Neural progenitor cell (in vitro differentiated cells): ENCODE results near the gene PTH2. TPM values are rescaled to one million over a fixed set of nuclear protein-coding genes. Genes with fewer than 3 reads are reported as not detected.

ENCODE experiments used
- DNase-seq: peaks from one replicate; pipeline ENCODE4 v3.0.0-alpha.2; 2016; ENCODE audit warnings: low spot score
- H2AFZ ChIP-seq: fragments of 200-600 bp; sonication (generic); replicated peaks from 2 replicates; pipeline ENCODE4 v1.6.1; 2016; ENCODE audit warnings: antibody characterized with exemption
- H3F3A ChIP-seq: fragments of 200-600 bp; sonication (generic); 2 replicates; pipeline ENCODE4 v1.6.1; 2016; ENCODE audit warnings: antibody characterized with exemption, low read depth
- H3K27ac ChIP-seq: fragments of 200-600 bp; sonication (generic); 2 replicates; pipeline ENCODE4 v1.5.1; 2016; ENCODE audit warnings: mild to moderate bottlenecking
- H3K27me3 ChIP-seq: fragments of 200-600 bp; sonication (generic); 2 replicates; pipeline ENCODE4 v1.6.1; 2016; ENCODE audit warnings: mild to moderate bottlenecking, moderate library complexity
- H3K36me3 ChIP-seq: fragments of 200-600 bp; sonication (generic); 2 replicates; pipeline ENCODE4 v1.5.1; 2016
- H3K4me1 ChIP-seq: fragments of 200-600 bp; sonication (generic); 2 replicates; pipeline ENCODE4 v1.6.1; 2016; ENCODE audit warnings: mixed run types
- H3K4me2 ChIP-seq: fragments of 200-600 bp; sonication (generic); 2 replicates; pipeline ENCODE4 v1.6.1; 2016
- H3K4me3 ChIP-seq: fragments of 200-600 bp; sonication (generic); 2 replicates; pipeline ENCODE4 v1.5.1; 2016
- H3K79me2 ChIP-seq: fragments of 200-600 bp; sonication (generic); 2 replicates; pipeline ENCODE4 v1.6.1; 2016; ENCODE audit warnings: low read depth
- H3K9ac ChIP-seq: fragments of 200-600 bp; sonication (generic); 2 replicates; pipeline ENCODE4 v1.6.1; 2016
- H3K9me3 ChIP-seq: fragments of 200-600 bp; sonication (generic); 2 replicates; pipeline ENCODE4 v1.5.1; 2016; ENCODE audit warnings: low read depth
- H4K20me1 ChIP-seq: fragments of 200-600 bp; sonication (generic); 2 replicates; pipeline ENCODE4 v1.6.1; 2016; ENCODE audit warnings: low read depth
- H3K27ac Mint-ChIP-seq: 3 replicates; pipeline ENCODE4 v1.8.0; 2021; ENCODE audit warnings: mixed read lengths
- H3K27me3 Mint-ChIP-seq: 2 replicates; pipeline ENCODE4 v1.8.0; 2022; ENCODE audit warnings: low read depth, mild to moderate bottlenecking, inconsistent platforms, moderate library complexity, mixed read lengths; ENCODE audit not compliant: insufficient read depth
- H3K36me3 Mint-ChIP-seq: 3 replicates; pipeline ENCODE4 v1.8.0; 2021; ENCODE audit warnings: mixed read lengths
- H3K4me1 Mint-ChIP-seq: 3 replicates; pipeline ENCODE4 v1.8.0; 2021; ENCODE audit warnings: mixed read lengths
- H3K4me3 Mint-ChIP-seq: 3 replicates; pipeline ENCODE4 v1.8.0; 2021; ENCODE audit warnings: mild to moderate bottlenecking, moderate library complexity, mixed read lengths
- H3K9me3 Mint-ChIP-seq: 3 replicates; pipeline ENCODE4 v1.8.0; 2020; ENCODE audit warnings: mixed read lengths
- EZH2 ChIP-seq: fragments of 200-600 bp; sonication (generic); IDR thresholded peaks from 2 replicates; pipeline ENCODE4 v1.6.1; 2017; ENCODE audit warnings: antibody characterized with exemption, mild to moderate bottlenecking, moderate library complexity
- EZH2phosphoT487 ChIP-seq: fragments of 200-600 bp; sonication (generic); IDR thresholded peaks from 2 replicates; pipeline ENCODE4 v1.6.1; 2017; ENCODE audit warnings: antibody characterized with exemption
- total RNA-seq: library from RNA; depleted of rRNA; stranded (reverse); fragments of >200 nt; gene quantifications from 2 replicates; pipeline ENCODE4 v1.2.3, GENCODE V29; 2015; ENCODE audit warnings: low replicate concordance
- TF ChIP-seq, protein P1 (sequence below): fragments of 200-600 bp; sonication (generic); IDR thresholded peaks from 2 replicates; pipeline ENCODE4 v1.5.1; 2017; ENCODE audit warnings: antibody characterized with exemption, mild to moderate bottlenecking

The PTH2 gene
- total RNA-seq, 1 donor from 2014 or later: not detected

DNA sequence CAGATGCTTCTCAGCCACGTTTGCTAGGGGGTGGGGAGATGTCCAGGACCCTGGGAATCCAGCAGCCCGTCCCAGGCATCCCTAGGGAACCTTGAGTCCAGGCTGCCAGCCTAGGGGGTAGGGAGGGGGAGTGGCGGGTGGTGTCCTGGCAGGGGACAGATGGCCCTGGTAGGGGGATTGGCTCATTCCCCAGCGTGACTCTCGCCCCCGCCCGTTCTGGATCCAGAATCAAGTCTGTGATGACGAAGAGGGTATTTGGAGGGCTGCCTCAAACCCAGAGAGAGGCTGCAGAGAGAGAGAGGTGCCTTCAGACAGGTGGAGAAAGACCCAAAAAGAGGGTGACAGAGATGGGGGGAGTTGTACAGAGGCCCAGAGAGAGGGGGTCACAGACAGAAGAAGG lies 14.0 kb upstream of the PTH2 start:
- Histone ChIP-seq H3K4me1 (peaks cover 12% of the 10 kb centered on the region), H3K9ac (no peak overlapping the region), H2AFZ (no peak overlapping the region), H3K27ac (no peak overlapping the region), H3K79me2 (no peaks in the 10 kb centered on the region), H3K9me3 (no peaks in the 10 kb centered on the region), H4K20me1 (peaks cover 6% of the 10 kb centered on the region), H3F3A (peaks cover 44% of the 10 kb centered on the region), H3K27me3 (peaks cover 100% of the 10 kb centered on the region), H3K4me3 (no peak overlapping the region), H3K36me3 (no peaks in the 10 kb centered on the region), H3K4me2 (no peak overlapping the region)
- no peak overlapping the region for H3K4me3 Mint-ChIP-seq
- TF ChIP-seq EZH2: peak; percentile 7
- TF ChIP-seq EZH2phosphoT487: no peak
- TF ChIP-seq, protein P1, sequence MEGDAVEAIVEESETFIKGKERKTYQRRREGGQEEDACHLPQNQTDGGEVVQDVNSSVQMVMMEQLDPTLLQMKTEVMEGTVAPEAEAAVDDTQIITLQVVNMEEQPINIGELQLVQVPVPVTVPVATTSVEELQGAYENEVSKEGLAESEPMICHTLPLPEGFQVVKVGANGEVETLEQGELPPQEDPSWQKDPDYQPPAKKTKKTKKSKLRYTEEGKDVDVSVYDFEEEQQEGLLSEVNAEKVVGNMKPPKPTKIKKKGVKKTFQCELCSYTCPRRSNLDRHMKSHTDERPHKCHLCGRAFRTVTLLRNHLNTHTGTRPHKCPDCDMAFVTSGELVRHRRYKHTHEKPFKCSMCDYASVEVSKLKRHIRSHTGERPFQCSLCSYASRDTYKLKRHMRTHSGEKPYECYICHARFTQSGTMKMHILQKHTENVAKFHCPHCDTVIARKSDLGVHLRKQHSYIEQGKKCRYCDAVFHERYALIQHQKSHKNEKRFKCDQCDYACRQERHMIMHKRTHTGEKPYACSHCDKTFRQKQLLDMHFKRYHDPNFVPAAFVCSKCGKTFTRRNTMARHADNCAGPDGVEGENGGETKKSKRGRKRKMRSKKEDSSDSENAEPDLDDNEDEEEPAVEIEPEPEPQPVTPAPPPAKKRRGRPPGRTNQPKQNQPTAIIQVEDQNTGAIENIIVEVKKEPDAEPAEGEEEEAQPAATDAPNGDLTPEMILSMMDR: no peak
- no peak overlapping the region for H3K27ac Mint-ChIP-seq
- H3K9me3 Mint-ChIP-seq: peaks cover 3% of the 10 kb centered on the region
- H3K36me3 Mint-ChIP-seq: peaks cover 2% of the 10 kb centered on the region
- no peak for DNase-seq
- peaks cover 23% of the 10 kb centered on the region for H3K4me1 Mint-ChIP-seq
- H3K27me3 Mint-ChIP-seq: peaks cover 78% of the 10 kb centered on the region

DNA sequence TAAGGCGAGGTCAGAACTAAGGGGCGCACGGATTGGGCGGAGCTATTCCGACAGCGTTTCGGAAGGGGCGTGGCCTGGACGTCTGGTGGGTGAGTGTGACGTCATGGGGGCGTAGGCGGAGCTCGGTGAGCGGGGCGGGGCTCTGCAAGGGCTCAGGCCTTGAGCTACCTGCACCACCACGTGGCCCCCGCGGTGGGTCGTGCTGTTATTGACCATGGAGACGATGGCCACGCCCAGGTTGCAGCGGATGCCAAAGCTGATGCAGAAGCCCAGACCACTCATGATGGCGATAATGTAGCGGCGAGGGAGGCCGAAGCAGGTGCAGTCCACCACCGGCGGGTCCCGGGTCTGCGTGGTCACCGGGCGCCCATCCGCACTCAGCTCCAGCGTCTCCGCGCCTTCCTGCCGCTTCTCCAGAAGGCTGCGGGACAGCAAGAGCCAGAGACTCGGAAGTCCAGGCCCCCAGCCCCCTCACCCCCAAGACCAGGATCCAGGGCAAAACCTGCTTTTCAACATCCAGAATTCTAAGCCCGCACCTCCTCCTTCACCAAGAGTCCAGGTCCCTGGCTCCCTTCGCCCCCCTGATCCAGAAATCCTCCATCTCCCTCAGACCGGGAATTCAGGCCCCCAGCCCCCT lies 13.3 kb upstream of the PTH2 start:
- Mint-ChIP-seq H3K4me1 (peaks cover 18% of the 10 kb centered on the region), H3K27ac (no peak overlapping the region)

DNA sequence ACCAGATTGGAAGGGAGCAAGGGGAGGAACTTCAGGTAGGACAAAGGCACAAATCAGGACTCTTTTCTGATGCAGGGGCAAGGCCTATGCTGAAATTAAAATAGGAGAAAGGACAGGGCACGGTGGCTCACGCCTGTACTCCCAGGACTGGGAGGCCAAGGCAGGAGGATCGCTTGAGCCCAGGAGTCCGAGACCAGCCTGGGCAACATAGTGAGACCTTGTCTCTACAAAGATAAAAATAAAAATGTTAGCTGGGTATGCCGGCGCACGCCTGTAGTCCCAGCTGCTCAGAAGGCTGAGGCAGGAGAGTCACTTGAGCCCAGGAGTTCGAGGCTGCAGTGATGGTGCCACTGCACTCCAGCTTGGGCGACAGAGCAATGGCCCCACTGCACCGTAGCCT lies 12.4 kb upstream of the PTH2 start:
- Histone ChIP-seq H3F3A (peaks cover 41% of the 10 kb centered on the region), H3K9me3 (no peaks in the 10 kb centered on the region), H3K4me2 (no peak overlapping the region), H3K36me3 (no peaks in the 10 kb centered on the region), H3K4me1 (peaks cover 9% of the 10 kb centered on the region), H3K27me3 (peaks cover 99% of the 10 kb centered on the region), H2AFZ (no peak overlapping the region), H4K20me1 (peaks cover 5% of the 10 kb centered on the region), H3K9ac (no peak overlapping the region), H3K4me3 (no peak overlapping the region), H3K79me2 (no peaks in the 10 kb centered on the region), H3K27ac (no peak overlapping the region)
- no peak for DNase-seq
- peaks cover 2% of the 10 kb centered on the region for H3K36me3 Mint-ChIP-seq
- peak overlapping the region; percentile 58 for H3K4me3 Mint-ChIP-seq
- peaks cover 6% of the 10 kb centered on the region for H3K9me3 Mint-ChIP-seq
- H3K27ac Mint-ChIP-seq: peak overlapping the region; percentile 23
- TF ChIP-seq, protein P1: no peak
- TF ChIP-seq EZH2 (no peak), EZH2phosphoT487 (no peak)
- peaks cover 17% of the 10 kb centered on the region for H3K4me1 Mint-ChIP-seq
- H3K27me3 Mint-ChIP-seq: peaks cover 76% of the 10 kb centered on the region

More for the DNA sequence above, 13.3 kb upstream of the PTH2 start:
- peaks cover 76% of the 10 kb centered on the region for H3K27me3 Mint-ChIP-seq
- Histone ChIP-seq H4K20me1 (peaks cover 6% of the 10 kb centered on the region), H3K79me2 (no peaks in the 10 kb centered on the region), H3K4me2 (no peak overlapping the region), H3F3A (peaks cover 44% of the 10 kb centered on the region), H3K4me1 (peaks cover 9% of the 10 kb centered on the region), H3K9ac (no peak overlapping the region), H3K4me3 (no peak overlapping the region), H3K36me3 (no peaks in the 10 kb centered on the region), H2AFZ (no peak overlapping the region), H3K27ac (no peak overlapping the region), H3K27me3 (peaks cover 100% of the 10 kb centered on the region), H3K9me3 (no peaks in the 10 kb centered on the region)
- peaks cover 2% of the 10 kb centered on the region for H3K36me3 Mint-ChIP-seq
- TF ChIP-seq, protein P1: no peak
- TF ChIP-seq EZH2 (peak; percentile 17), EZH2phosphoT487 (peak; percentile 25)
- H3K9me3 Mint-ChIP-seq: peaks cover 5% of the 10 kb centered on the region
- peak; percentile 91 for DNase-seq
- H3K4me3 Mint-ChIP-seq: peak overlapping the region; percentile 58
